Fibroblast of pulmonary artery (primary cell): ENCODE data around the gene C22orf42.

ENCODE experiments used
- DNase-seq: peaks from one replicate; pipeline ENCODE4 v3.0.0-alpha.2; 2010; ENCODE audit warnings: low read depth
- H3K4me3 ChIP-seq: replicated peaks from 2 replicates; pipeline ENCODE4 v1.5.1; 2011; ENCODE audit warnings: low read depth, mild to moderate bottlenecking, control low read depth, low read length, moderate library complexity
- TF ChIP-seq, protein P1 (sequence below): IDR thresholded peaks from 2 replicates; pipeline ENCODE4 v1.5.1; 2011; ENCODE audit warnings: mild to moderate bottlenecking, control low read depth, low read length, inconsistent platforms; ENCODE audit errors: missing control alignments

C22orf42 gene

GRCh38 chr22:32158712-32159533 lies at the start of gene C22orf42:
TSS of gene C22orf42 (minus strand) at chr22:32159303. CDS start at chr22:32159215, 88 bp downstream.
- H3K4me3 ChIP-seq: no peak within 1 kb of the TSS
- DNase-seq: no peak
- TF ChIP-seq, protein P1, sequence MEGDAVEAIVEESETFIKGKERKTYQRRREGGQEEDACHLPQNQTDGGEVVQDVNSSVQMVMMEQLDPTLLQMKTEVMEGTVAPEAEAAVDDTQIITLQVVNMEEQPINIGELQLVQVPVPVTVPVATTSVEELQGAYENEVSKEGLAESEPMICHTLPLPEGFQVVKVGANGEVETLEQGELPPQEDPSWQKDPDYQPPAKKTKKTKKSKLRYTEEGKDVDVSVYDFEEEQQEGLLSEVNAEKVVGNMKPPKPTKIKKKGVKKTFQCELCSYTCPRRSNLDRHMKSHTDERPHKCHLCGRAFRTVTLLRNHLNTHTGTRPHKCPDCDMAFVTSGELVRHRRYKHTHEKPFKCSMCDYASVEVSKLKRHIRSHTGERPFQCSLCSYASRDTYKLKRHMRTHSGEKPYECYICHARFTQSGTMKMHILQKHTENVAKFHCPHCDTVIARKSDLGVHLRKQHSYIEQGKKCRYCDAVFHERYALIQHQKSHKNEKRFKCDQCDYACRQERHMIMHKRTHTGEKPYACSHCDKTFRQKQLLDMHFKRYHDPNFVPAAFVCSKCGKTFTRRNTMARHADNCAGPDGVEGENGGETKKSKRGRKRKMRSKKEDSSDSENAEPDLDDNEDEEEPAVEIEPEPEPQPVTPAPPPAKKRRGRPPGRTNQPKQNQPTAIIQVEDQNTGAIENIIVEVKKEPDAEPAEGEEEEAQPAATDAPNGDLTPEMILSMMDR: no peak

- TF ChIP-seq, protein P1: no peak
- H3K4me3 ChIP-seq: no peak overlapping the region
- DNase-seq: no peak
Measured at GRCh38 chr22:32208681-32209080, 49.6 kb upstream of the C22orf42 start.

- no peak for DNase-seq
- TF ChIP-seq, protein P1: no peak
- no peak overlapping the region for H3K4me3 ChIP-seq
Measured at GRCh38 chr22:32207971-32208480, 48.9 kb upstream of the C22orf42 start.

DNA sequence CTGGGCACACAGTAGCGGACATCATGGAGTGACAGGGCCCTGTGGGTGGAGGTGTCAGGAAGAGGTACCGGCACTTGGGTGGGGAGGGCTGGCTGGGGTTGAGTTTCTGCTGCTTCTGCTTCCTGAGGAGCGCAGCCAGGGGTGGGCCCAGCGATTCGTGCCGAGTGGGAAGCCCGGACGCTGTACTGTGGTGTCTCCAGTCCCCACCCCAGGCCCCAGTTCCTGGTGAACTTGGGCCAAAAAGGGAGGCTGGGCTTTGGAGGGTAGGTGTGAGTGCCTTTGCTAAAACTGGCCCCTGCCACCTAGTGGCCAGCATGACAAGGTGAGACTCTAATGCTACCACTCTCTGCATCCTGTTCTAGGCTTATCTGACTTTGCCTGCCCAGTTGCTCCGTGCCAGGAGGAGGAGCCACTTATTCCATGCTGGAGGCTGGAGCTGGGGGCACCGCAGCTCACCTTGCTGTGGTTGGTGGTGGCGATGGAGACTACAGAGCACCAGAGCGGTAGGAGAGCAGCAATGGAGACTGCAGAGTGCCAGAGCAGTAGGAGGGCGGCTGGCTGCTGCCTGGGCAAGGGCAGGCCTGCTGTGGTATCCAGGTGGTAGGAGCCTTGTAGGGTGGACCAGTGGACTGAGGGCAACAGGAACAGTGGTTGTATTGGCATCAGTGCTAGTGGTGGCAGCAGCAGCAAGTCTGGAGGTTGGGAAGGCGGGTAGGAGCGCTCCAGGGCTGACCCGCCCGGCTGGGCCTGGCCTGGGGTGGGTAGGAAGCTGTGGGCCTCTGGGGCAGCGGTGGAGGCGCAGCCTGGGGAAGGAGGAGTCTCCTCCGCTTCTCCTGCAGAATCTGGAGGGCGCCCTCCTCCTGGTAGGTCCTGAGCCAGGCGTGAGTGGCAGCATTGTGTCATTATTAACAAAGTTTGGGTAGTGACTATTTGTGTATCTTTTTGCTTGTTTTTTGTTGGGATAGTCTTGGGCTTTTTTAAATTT lies 48.0 kb upstream of the C22orf42 start:
- TF ChIP-seq, protein P1: peak; percentile 53
- peak; percentile 13 for DNase-seq

GRCh38 chr22:32205974-32206773 lies 47.1 kb upstream of the C22orf42 start:
- H3K4me3 ChIP-seq: no peak overlapping the region
- TF ChIP-seq, protein P1: no peak
- DNase-seq: no peak

More for the DNA sequence above, 48.0 kb upstream of the C22orf42 start:
- no peak overlapping the region for H3K4me3 ChIP-seq
